Rectal smooth muscle tissue (tissue), 1 donor: ENCODE results near the gene TMED6.
A peak's percentile ranks its signal among the peaks of the same experiment; 100 is the strongest.

Source experiments
- H3K27ac ChIP-seq: one replicate; pipeline ENCODE4 v1.7.0; 2013; ENCODE audit warnings: low read depth, low read length, inconsistent platforms
- H3K27me3 ChIP-seq: one replicate; pipeline ENCODE4 v1.7.0; 2013; ENCODE audit warnings: low read length; ENCODE audit not compliant: control insufficient read depth, insufficient read depth
- H3K36me3 ChIP-seq: one replicate; pipeline ENCODE4 v1.7.0; 2013; ENCODE audit warnings: low read length; ENCODE audit not compliant: control insufficient read depth, insufficient read depth
- H3K4me1 ChIP-seq: one replicate; pipeline ENCODE4 v1.7.0; 2013; ENCODE audit warnings: low read length; ENCODE audit not compliant: control insufficient read depth, insufficient read depth
- H3K4me3 ChIP-seq: one replicate; pipeline ENCODE4 v1.7.0; 2013; ENCODE audit warnings: low read length
- H3K9ac ChIP-seq: one replicate; pipeline ENCODE4 v1.7.0; 2013; ENCODE audit warnings: low read length

The TMED6 gene

GRCh38 chr16:69351309-69352027, at the start of gene TMED6:
Gene TMED6 (minus strand): TSS chr16:69351786. CDS start chr16:69351753, 33 bp downstream.
- Histone ChIP-seq H3K27ac (no peak within 1 kb of the TSS), H3K4me3 (peak within 1 kb of the TSS; percentile 6), H3K4me1 (no peaks in the 10 kb centered on the region), H3K36me3 (peaks cover 6% of the 10 kb centered on the region), H3K9ac (no peak within 1 kb of the TSS), H3K27me3 (no peaks in the 10 kb centered on the region)

- Histone ChIP-seq H3K27me3 (no peaks in the 10 kb centered on the region), H3K36me3 (no peaks in the 10 kb centered on the region), H3K4me3 (no peak overlapping the region), H3K9ac (no peak overlapping the region), H3K4me1 (peaks cover 10% of the 10 kb centered on the region), H3K27ac (no peak overlapping the region)
Observed at GRCh38 chr16:69399361-69399760, 47.8 kb upstream of the TMED6 start.

GRCh38 chr16:69397821-69398521, 46.4 kb upstream of the TMED6 start:
- peaks cover 7% of the 10 kb centered on the region for H3K4me1 ChIP-seq
- H3K9ac ChIP-seq, result no peak overlapping the region

GRCh38 chr16:69396187-69397061, 44.8 kb upstream of the TMED6 start:
- Histone ChIP-seq H3K27ac (peak overlapping the region; percentile 81), H3K9ac (no peak overlapping the region), H3K36me3 (no peaks in the 10 kb centered on the region), H3K4me1 (peaks cover 7% of the 10 kb centered on the region), H3K27me3 (no peaks in the 10 kb centered on the region), H3K4me3 (peak overlapping the region; percentile 24)

More at GRCh38 chr16:69397821-69398521, 46.4 kb upstream of the TMED6 start:
- peak overlapping the region; percentile 7 for H3K27ac ChIP-seq
- no peaks in the 10 kb centered on the region for H3K36me3 ChIP-seq
- no peak overlapping the region for H3K4me3 ChIP-seq
- no peaks in the 10 kb centered on the region for H3K27me3 ChIP-seq

- no peak overlapping the region for H3K4me3 ChIP-seq
- no peak overlapping the region for H3K9ac ChIP-seq
- H3K36me3 ChIP-seq, result no peaks in the 10 kb centered on the region
- peak overlapping the region; percentile 81 for H3K27ac ChIP-seq
- H3K27me3 ChIP-seq, result no peaks in the 10 kb centered on the region
- H3K4me1 ChIP-seq, result peaks cover 7% of the 10 kb centered on the region
Observed at GRCh38 chr16:69395859-69396186, 44.2 kb upstream of the TMED6 start.

- H3K4me1 ChIP-seq, result peaks cover 7% of the 10 kb centered on the region
- no peak overlapping the region for H3K4me3 ChIP-seq
- no peaks in the 10 kb centered on the region for H3K36me3 ChIP-seq
- no peak overlapping the region for H3K27ac ChIP-seq
- no peak overlapping the region for H3K9ac ChIP-seq
- no peaks in the 10 kb centered on the region for H3K27me3 ChIP-seq
Observed at GRCh38 chr16:69393898-69394849, 42.6 kb upstream of the TMED6 start.

- Histone ChIP-seq H3K4me1 (peaks cover 4% of the 10 kb centered on the region), H3K27me3 (no peaks in the 10 kb centered on the region), H3K9ac (no peak overlapping the region), H3K4me3 (no peak overlapping the region), H3K27ac (no peak overlapping the region), H3K36me3 (peaks cover 7% of the 10 kb centered on the region)
Observed at GRCh38 chr16:69386596-69386995, 35.0 kb upstream of the TMED6 start.

GRCh38 chr16:69384974-69385373, 33.4 kb upstream of the TMED6 start:
- Histone ChIP-seq H3K4me1 (peaks cover 4% of the 10 kb centered on the region), H3K4me3 (peak overlapping the region; percentile 87), H3K27ac (peak overlapping the region; percentile 87), H3K36me3 (peaks cover 7% of the 10 kb centered on the region), H3K9ac (peak overlapping the region; percentile 56), H3K27me3 (no peaks in the 10 kb centered on the region)

- Histone ChIP-seq H3K36me3 (peaks cover 7% of the 10 kb centered on the region), H3K9ac (no peak overlapping the region), H3K4me3 (no peak overlapping the region), H3K4me1 (peaks cover 4% of the 10 kb centered on the region), H3K27me3 (no peaks in the 10 kb centered on the region), H3K27ac (no peak overlapping the region)
Observed at GRCh38 chr16:69382421-69382820, 30.8 kb upstream of the TMED6 start.

- H3K27ac ChIP-seq, result no peak overlapping the region
- no peak overlapping the region for H3K9ac ChIP-seq
- H3K27me3 ChIP-seq, result no peaks in the 10 kb centered on the region
- H3K4me3 ChIP-seq, result no peak overlapping the region
- H3K4me1 ChIP-seq, result peaks cover 4% of the 10 kb centered on the region
- H3K36me3 ChIP-seq, result peaks cover 7% of the 10 kb centered on the region
Observed at GRCh38 chr16:69381231-69381630, 29.6 kb upstream of the TMED6 start.

GRCh38 chr16:69378760-69379159, 27.2 kb upstream of the TMED6 start:
- no peak overlapping the region for H3K27ac ChIP-seq
- peaks cover 6% of the 10 kb centered on the region for H3K36me3 ChIP-seq
- no peak overlapping the region for H3K4me3 ChIP-seq
- no peaks in the 10 kb centered on the region for H3K4me1 ChIP-seq
- H3K27me3 ChIP-seq, result no peaks in the 10 kb centered on the region
- H3K9ac ChIP-seq, result no peak overlapping the region
